NCI-H82 treated with DMSO at 0.1 percent for 48 hours (cell line): ENCODE measurements around the gene AUTS2.
A peak's percentile ranks its signal among the peaks of the same experiment; 100 is the strongest.

ENCODE experiments used
- DNase-seq: peaks from one replicate; lab custom pipeline; 2025; ENCODE audit not compliant: unreplicated experiment; lab: John Stamatoyannopoulos, UW

AUTS2 gene

GRCh38 chr7:69622960-69623359 lies 24.7 kb downstream of the AUTS2 start:
- DNase-seq = no peak

GRCh38 chr7:69624435-69625230 lies 26.4 kb downstream of the AUTS2 start:
- no peak for DNase-seq

- no peak for DNase-seq
These were observed 27.0 kb downstream of the AUTS2 start for GRCh38 chr7:69625238-69625637.

GRCh38 chr7:69625798-69626197 lies 27.5 kb downstream of the AUTS2 start:
- no peak for DNase-seq

- DNase-seq = no peak
These were observed 32.0 kb downstream of the AUTS2 start for GRCh38 chr7:69630292-69630691.

GRCh38 chr7:69631131-69631530 lies 32.9 kb downstream of the AUTS2 start:
- no peak for DNase-seq

GRCh38 chr7:69632280-69632679 lies 34.0 kb downstream of the AUTS2 start:
- no peak for DNase-seq

GRCh38 chr7:69633122-69633831 lies 35.0 kb downstream of the AUTS2 start:
- DNase-seq = no peak

- no peak for DNase-seq
These were observed 37.4 kb downstream of the AUTS2 start for GRCh38 chr7:69635555-69636185.

- no peak for DNase-seq
These were observed 40.4 kb downstream of the AUTS2 start for GRCh38 chr7:69638674-69639073.

- no peak for DNase-seq
These were observed 41.9 kb downstream of the AUTS2 start for GRCh38 chr7:69640216-69640615.

- DNase-seq = peak; percentile 53
These were observed 42.8 kb downstream of the AUTS2 start for GRCh38 chr7:69640925-69641594.

- no peak for DNase-seq
These were observed 45.0 kb downstream of the AUTS2 start for GRCh38 chr7:69643265-69643664.

- no peak for DNase-seq
These were observed 45.6 kb downstream of the AUTS2 start for GRCh38 chr7:69643708-69644445.

GRCh38 chr7:69645683-69646082 lies 47.4 kb downstream of the AUTS2 start:
- DNase-seq = no peak

GRCh38 chr7:69651101-69651590 lies 52.9 kb downstream of the AUTS2 start:
- DNase-seq = no peak

GRCh38 chr7:69652947-69653701 lies 54.8 kb downstream of the AUTS2 start:
- no peak for DNase-seq

GRCh38 chr7:69653806-69654205 lies 55.5 kb downstream of the AUTS2 start:
- DNase-seq = no peak

GRCh38 chr7:69654381-69654780 lies 56.1 kb downstream of the AUTS2 start:
- no peak for DNase-seq
